Epidermal melanocyte (primary cell): ENCODE data around the gene EI24.

ENCODE experiments used
- DNase-seq: peaks from one replicate; pipeline ENCODE4 v3.0.0; 2011; ENCODE audit warnings: low spot score; ENCODE audit not compliant: insufficient read length

EI24 gene

DNA sequence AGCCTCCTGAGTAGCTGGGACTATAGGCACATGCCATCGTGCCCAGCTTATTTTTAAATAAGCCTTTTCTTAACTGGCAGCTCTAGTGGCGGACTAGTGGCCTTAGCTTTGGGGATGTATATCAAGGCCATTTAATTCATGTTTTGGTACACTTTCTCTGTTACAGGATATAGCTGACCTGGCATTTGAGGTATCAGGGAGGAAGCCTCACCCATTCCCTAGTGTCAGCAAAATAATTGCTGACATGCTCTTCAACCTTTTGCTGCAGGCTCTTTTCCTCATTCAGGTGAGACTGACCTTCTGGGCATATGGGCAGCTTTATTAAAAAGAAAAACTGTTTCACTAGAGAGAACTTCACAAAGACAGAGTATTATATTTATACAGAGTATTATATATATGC, 9.5 kb downstream of the EI24 start:
- no peak for DNase-seq

DNA sequence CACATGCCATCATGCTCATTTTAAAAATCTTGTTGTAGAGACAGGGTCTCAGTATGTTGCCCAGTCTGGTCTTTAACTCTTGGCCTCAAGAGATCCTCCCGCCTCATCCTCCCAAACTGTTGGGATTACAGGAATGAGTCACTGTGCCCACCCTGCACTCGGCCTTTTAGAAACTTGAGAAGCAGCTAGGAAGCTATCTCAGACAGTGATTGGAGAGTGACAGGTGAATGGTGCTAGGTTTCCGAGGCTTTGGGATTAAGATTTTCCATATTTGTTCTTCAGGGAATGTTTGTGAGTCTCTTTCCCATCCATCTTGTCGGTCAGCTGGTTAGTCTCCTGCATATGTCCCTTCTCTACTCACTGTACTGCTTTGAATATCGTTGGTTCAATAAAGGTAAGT, 10.5 kb downstream of the EI24 start:
- no peak for DNase-seq

DNA sequence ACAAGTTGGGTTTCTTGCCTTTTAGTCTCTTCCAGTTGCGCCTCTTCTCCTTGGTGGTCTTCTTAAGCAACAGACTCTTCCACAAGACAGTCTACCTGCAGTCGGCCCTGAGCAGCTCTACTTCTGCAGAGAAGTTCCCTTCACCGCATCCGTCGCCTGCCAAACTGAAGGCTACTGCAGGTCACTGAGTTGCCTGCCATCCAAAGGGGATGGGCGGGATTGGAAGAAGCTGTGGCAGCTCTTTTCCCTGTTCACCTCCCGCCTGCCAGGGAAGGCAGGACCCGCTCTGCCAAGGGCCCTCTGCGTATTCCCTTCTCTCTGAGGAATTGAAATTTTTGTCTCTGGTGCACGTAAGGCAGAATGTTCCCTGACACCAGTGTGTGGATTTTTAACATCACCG, 14.2 kb downstream of the EI24 start:
- no peak for DNase-seq

DNA sequence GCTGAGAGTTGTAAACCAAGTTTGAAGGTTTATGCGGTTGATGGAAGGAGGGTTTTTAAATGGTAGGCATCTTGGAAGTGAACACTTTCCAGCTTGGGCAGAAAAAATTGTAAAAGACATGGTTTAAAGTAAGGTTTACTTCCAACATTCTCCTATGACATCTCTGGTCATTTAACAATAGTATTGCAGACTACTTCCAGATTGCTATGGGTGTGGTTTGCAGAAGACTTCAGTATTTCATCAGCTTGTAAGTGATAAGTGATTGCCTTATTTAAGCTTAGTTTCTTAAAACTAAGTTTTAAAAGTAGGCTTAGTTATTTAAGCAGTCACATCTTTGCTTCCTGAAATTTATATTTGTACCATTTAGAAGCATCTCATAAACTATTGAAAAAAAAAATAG, 16.2 kb downstream of the EI24 start:
- no peak for DNase-seq

DNA sequence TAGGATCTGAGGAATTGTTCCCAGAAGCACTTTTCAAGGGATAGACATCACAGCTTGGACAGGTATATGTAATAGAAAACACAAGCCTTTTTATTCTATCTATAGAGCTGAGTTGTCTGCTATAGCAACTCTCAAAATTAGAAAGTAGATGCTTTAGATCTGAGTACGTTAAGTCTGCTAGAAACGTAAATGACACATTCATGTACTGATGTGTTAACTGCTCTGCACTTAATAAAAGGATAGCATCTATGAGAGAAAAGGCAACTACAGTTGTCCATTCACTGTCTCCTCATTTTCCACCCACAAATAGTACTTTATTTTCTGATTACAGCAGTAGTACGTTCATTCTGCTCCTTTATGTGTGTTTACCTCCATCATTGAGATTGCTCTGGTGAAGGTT, 17.3 kb downstream of the EI24 start:
- DNase-seq, result no peak

DNA sequence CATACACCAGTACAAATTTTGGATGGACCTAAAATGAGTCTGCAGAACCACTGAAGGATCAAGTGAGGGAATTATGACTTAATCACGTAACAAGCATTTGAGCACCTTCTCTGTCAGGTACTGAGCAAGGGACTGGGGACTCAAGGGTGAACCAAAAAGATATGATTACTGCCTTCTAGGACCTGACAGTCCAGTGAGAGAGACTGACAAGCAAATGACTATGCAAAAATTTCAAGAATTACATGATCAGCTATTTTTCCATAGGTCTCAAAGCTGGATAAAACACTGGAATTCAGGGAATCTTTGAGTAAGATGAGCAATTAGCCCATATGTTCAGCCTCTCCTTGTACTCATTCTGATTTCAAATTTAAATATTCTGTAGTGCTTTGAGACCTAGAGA, 18.2 kb downstream of the EI24 start:
- no peak for DNase-seq

DNA sequence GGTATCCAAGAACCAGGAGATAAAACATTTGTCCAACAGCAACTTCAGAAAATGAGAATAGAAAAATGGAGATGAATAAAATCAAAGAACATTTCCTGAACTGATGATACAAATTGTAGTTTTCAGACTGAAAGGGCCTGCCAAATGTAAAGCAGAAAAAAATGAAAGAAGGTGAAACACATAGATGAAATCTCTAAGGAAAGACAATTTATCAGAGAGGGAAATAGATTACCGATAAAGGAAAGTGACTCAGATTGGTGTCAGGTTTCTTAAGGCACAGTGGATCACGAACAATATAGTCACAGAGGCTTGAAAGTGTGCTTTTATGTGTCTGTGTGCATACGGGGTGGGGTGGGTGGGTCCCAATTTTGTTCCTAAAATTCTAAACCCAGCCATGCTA, 19.2 kb downstream of the EI24 start:
- no peak for DNase-seq

DNA sequence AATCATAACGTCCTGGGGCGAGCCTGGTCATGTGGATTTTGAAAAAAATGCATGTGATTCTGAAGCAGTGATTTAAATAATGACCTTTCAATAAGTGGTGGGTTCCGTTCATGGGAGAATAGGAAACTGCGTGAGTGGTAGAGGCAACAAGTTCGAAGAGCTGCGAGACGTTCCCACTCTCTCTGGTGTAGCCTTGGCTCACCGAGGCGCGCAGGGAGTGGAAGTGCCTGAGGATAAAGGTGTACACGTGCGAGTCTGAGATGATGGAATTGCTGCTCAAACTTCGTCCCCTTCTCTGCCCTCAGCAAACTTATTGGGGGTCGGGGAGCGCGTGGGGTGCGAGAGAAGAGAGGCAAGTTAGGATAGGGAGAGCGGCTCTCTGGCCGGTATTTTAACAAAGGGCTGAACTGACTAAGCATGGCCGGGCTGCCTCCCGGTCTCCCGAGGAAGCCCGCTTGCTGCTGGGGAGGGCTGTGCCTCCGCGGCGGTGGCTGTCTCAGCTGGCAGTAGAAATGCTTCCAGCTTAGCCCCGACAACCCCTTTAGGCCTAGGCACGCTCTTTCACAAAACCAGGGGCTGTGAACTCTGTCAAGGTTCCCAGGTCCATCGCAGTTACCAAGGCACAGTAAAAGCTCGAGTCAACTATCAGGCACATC, 22.5 kb downstream of the EI24 start:
- no peak for DNase-seq

DNA sequence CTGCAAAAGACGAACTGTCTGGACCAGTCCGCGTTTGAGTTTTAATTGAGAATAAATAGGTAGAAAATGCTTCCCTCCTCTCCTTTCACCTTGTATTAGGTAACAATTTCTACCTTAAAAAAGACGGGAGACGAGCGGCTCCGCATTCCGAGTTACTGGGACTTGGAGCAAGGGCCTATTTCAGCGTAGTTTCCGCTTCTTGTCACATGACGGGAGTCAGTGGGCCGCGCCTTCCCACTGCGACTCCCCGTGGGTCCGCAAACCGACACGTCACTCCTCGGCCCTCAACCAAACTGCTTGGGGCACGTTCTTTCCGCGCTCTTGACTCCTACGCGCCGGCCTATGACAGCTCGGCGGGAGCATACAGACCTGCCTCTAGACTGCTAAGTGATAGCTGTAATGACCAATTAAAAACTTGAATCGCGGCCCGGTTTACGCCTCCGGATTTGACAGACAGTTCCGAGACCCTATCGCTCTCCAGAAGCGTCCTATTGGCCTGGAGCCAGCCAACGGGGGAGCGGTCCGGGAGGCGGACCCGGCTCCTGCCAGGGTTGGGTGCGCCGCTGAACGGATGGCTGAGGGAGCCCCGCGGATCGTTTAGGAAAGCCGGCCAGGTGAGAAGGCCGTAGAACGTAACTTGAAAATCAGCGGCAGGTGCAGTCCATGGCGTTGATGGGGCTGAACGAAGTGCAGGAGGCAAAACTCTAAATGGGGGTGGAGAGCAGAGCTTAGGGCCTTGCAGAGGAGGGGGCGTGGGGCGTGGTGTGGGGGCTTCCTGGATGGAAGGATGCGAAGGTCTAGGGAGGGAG, 23.2 kb downstream of the EI24 start, which contains the start of gene STT3A:
STT3A (plus strand) TSS at position 548 of the 809 bp plus-strand sequence. CDS start 3,064 bp downstream, outside the sequence.
- DNase-seq, result peak; percentile 82

DNA sequence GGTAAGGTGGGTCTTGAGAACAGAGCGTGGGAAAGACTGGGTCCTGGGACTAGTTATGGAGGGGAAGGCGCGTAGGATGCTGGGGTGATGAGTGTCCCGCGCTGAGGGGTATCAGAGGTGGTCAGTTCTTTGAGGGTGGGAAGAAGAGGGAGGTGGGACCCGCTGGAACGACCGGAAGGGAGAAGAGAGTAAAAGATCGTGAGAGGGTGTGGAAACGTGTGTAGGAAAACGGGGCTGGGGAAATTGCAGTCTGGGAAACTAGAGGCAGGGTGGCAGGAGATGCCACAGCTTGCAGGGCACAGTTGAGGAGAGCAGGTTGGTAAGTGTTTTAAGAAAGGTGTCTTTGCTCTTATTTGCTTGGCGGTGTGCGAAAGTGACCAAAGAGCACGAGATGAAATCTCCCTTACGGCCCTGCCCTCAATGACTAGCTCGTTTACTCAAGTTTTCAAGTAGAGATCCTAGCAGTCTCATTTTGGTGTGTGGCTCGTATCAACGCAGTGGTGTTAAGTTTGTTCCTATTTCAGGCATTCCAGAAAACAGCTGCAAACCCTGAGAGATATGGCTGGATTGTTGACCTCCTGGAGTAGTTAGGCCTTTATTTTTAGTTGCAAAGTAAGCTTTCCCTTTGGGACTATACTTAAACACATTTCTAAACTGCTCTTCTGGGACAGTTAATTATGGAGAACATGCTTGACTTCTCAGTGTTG, 24.0 kb downstream of the EI24 start:
- no peak for DNase-seq

DNA sequence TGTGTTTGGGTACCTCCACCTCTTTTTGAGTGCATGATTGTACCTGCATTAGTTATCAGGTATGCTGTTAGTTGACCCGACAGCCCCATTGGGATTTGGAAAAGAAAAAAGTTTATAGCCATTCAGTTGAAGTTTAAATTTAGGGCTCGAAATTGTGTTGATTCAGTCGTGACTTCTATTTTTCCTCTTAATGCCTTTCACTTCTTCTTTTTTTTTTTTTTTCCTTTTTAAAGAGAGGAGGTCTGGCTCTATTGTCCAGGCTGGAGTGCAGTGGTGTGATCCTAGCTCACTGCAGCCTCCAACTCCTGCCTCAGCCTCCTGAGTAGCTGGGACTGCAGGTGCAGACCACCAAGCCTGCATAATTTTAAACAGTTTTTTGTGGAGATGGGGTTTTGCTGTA, 25.7 kb downstream of the EI24 start:
- DNase-seq, result no peak

DNA sequence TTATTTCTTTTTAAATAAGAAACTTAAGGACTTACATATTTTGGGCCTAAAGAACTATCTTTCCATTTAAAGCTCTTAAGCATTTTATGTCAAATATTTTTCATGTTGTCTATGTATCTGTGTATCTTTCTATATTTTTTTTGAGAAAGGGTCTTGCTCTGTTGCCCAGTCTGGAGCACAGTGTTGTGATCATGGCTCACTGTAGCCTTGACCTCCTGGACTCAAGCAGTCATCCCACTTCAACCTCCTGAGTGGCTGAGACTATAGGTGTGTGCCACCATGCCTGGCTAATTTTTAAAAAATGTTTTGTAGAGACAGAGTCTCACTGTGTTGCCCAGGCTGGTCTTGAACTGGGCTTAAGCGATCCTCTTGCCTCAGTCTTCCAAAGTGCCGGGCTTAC, 31.4 kb downstream of the EI24 start:
- no peak for DNase-seq

DNA sequence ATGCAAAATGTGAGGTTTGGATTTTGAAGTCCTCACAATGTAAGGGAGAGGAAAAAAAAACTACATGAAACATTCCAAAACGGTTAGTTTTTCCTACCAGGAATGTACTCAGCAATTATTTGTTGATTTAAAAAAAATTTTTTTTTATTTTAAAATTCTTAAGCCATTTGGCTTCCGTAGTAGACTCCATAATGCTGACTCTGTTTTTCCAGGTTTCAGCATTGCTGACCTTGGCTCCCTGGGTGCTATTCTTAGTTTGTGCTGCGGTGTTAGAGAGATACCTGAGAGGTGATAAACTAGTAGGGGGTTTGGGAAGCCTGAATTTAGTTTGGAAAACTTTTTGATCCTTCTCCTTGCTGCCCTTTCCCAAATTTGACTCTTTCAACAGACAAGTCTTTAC, 33.9 kb downstream of the EI24 start:
- no peak for DNase-seq

DNA sequence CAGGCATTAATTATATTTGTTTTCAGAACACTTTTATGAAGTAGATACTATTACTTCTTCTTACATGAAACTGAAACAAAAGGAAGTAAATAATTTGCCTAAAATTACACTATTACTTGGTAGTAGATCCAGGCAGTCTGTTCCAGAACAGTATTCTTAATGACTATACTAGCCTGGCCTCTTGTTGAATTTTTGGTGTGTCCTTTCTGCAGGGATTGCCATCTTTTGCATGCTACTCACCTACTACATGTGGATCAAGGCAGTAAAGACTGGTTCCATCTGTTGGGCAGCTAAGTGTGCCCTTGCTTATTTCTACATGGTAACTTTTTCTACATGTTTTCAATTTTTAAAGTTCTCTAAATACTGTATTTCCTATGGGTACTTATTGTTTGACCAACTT, 36.1 kb downstream of the EI24 start:
- no peak for DNase-seq

DNA sequence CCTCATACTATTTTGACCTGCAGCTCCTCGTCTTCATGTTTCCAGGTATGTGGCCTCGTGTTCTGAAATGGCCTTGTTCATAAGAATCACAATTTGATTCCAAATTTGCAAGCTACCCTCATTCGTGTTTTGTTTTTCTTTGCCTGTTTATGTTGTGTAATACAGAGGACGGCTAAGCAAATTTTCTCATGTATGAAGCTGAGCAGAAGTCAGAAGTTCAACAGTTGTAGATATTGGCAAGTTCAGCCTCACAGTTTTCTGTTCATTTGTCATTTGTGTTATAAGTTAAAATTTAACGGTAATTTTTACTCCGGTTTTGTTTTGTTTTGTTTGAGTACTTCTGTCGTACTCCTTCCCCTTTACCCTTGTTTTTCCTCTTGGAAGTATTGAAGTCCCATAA, 40.3 kb downstream of the EI24 start:
- no peak for DNase-seq

DNA sequence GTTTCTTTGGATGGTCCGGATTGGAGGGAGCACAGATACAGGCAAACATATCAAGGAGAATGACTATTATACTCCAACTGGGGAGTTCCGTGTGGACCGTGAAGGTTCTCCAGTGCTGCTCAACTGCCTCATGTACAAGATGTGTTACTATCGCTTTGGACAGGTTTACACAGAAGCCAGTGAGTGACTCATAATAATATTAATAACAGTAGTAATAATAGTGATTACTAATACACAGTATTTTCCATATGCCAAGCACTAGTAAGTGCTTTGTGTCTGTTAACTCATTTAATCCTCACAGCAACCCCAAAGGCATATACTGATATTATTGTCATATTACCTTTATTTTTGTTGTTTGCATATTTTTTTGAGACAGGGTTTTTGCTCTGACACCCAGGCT, 49.1 kb downstream of the EI24 start:
- DNase-seq, result no peak

DNA sequence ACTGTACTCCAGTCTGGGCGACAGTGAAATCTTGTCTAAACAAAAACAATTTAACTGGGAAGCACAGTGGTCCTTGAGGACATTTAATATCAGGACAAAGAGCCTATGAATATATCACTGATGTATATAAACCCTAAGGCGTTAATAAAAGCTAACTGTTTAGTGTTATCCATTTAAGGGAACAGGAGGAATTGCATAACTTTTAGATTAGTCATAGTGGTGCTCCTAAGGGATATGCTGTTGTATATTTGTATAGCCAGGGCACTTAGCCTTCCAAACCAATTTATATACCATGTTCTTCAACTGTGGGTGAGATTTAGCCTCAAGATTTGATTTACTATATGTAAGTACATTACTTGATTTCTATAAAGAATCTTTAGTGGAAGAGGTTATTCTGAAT, 52.7 kb downstream of the EI24 start:
- no peak for DNase-seq

DNA sequence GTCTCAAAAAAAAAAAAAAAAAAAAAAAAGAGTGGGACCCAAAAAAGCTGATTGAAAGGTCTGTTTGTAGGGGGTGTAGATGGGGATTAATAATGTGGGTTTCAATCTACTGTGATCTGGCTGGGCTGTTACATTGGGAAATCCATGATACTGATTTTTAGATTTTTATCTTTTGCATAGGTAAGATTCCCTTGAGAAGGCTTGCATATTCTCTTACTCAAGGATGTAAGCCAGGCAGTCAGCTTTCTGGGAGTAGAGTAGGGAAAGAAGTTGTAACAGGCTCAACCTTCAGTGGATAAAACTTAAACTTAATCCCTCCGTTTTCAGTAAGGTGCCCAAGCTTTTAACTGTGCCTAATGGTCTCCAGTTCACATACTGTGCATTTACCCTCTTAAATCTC, 53.8 kb downstream of the EI24 start:
- no peak for DNase-seq

DNA sequence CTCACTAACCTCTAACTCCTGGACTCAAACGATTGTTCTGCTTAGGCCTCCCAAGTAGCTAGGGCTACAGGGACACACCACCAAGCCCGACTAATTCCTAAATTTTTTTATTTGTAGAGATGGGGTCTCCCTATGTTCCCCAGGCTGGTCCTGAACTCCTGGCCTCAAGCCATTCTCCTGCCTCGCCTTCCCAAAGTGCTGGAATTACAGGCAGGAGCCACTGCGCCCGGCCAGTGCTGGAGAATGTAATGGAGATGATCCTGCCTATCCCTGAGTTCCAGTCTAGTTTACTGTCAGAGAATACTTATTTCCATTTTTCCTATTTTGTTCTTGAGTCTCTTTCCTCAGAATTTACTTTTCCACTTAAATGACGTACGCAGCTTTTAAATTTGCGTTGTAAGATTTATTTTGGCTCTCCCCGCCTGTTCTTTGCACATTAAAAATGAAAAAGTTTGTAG, 55.5 kb downstream of the EI24 start, which contains the start of gene CHEK1:
CHEK1 (plus strand) TSS at position 408 of the 458 bp plus-strand sequence. CDS start 1,606 bp downstream, outside the sequence.
- no peak for DNase-seq

DNA sequence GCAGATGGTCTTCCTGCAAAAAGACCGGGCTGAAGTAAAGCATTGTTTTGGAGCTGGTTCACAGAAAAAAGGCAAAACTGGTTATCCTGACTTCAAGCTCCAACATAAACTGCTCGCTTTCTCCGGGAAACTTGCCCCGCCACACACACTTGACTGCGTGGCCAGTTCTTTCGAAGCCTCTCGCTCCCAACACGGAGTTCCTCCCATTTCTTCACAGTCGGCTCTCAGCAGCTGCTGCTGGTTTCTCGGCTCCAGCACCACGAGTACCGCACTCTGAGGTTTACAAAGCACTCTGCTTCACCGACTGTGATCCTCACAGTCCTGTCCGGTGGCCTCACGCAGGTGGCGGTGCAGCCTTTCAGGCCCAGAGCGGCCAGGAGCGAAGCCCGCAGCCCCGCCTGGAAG, 56.0 kb downstream of the EI24 start:
- no peak for DNase-seq

DNA sequence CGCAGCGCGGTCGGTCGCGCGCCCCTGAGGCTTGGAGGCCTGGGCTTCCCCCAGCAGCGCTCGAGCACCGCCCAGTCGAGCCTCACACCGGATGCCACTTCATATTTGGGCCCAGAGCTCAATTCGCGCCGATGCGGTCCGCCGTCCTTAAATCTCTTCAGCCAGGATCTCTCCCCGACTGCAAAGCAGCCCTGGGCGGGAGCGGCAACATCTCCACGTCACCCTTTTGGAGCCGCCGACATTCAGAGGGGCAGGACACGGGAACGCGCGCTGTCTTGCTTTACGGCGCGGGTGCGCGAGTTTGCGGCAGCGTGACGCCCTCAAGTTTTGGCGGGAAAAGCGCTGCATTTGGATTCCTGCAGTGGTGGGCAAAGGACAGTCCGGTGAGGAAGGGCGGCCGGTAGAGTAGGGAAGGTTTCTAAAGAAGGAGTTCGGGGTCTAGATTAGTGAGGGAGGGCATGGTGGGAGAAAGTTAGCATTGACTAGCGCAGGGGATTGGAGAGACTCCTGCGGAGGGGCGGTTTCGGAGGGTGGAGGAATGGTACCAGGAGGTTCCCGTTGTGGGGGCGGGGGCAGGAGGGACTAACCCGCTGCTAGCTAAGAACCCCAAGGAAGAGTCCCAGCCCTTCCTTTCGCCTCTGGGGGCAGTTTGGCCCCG, 56.5 kb downstream of the EI24 start:
- peak; percentile 54 for DNase-seq
